Astrocyte (in vitro differentiated cells and primary cell): ENCODE results near the gene C16orf86. TPM values are rescaled to one million over a fixed set of nuclear protein-coding genes. Genes with fewer than 3 reads are reported as not detected.

Experiments used
- DNase-seq: peaks from one replicate; pipeline ENCODE4 v3.0.0-alpha.2; 2010; ENCODE audit warnings: low read depth
- FAIRE-seq: peaks from 2 replicates; lab custom pipeline; 2011; peaks lifted over from hg19 to GRCh38; lab: Jason Lieb, UNC
- H2AFZ ChIP-seq: 2 replicates; pipeline ENCODE4 v1.6.0; 2012; ENCODE audit warnings: low read depth, low read length, inconsistent platforms
- H3K27ac ChIP-seq: 2 replicates; pipeline ENCODE4 v1.5.1; 2011; ENCODE audit warnings: low read depth, low read length, inconsistent platforms
- H3K27me3 ChIP-seq: 2 replicates; pipeline ENCODE4 v1.6.0; 2011; ENCODE audit warnings: low read length, inconsistent platforms; ENCODE audit not compliant: insufficient read depth
- H3K36me3 ChIP-seq: 2 replicates; pipeline ENCODE4 v1.5.1; 2011; ENCODE audit warnings: low read length, inconsistent platforms; ENCODE audit not compliant: insufficient read depth
- H3K4me1 ChIP-seq: 2 replicates; pipeline ENCODE4 v1.5.1; 2011; ENCODE audit warnings: low read length, inconsistent platforms; ENCODE audit not compliant: insufficient read depth
- H3K4me2 ChIP-seq: 2 replicates; pipeline ENCODE4 v1.6.0; 2012; ENCODE audit warnings: low read length, inconsistent platforms
- H3K4me3 ChIP-seq: 2 replicates; pipeline ENCODE4 v1.5.1; 2011; ENCODE audit warnings: low read depth, mild to moderate bottlenecking, low read length, inconsistent platforms; ENCODE audit not compliant: insufficient read depth
- H3K79me2 ChIP-seq: 2 replicates; pipeline ENCODE4 v1.6.0; 2012; ENCODE audit warnings: mild to moderate bottlenecking, low read length, inconsistent platforms; ENCODE audit not compliant: insufficient read depth
- H3K9ac ChIP-seq: 2 replicates; pipeline ENCODE4 v1.6.0; 2012; ENCODE audit warnings: mild to moderate bottlenecking, low read length, inconsistent platforms
- H3K9me3 ChIP-seq: 2 replicates; pipeline ENCODE4 v1.5.1; 2012; ENCODE audit warnings: low read depth, mild to moderate bottlenecking, low read length, inconsistent platforms; ENCODE audit not compliant: insufficient read depth
- H4K20me1 ChIP-seq: 2 replicates; pipeline ENCODE4 v1.6.0; 2012; ENCODE audit warnings: low read length, inconsistent platforms; ENCODE audit not compliant: insufficient read depth
- H3K27ac Mint-ChIP-seq: one replicate; pipeline ENCODE4 v1.8.0; 2021; ENCODE audit warnings: mild to moderate bottlenecking, mixed read lengths; ENCODE audit not compliant: unreplicated experiment
- H3K27me3 Mint-ChIP-seq: one replicate; pipeline ENCODE4 v1.8.0; 2021; ENCODE audit warnings: low read depth, mixed read lengths; ENCODE audit not compliant: unreplicated experiment
- H3K36me3 Mint-ChIP-seq: one replicate; pipeline ENCODE4 v1.8.0; 2021; ENCODE audit warnings: low read depth, mixed read lengths; ENCODE audit not compliant: unreplicated experiment
- H3K4me1 Mint-ChIP-seq: one replicate; pipeline ENCODE4 v1.8.0; 2021; ENCODE audit warnings: low read depth, mixed read lengths; ENCODE audit not compliant: unreplicated experiment
- H3K4me3 Mint-ChIP-seq: one replicate; pipeline ENCODE4 v1.8.0; 2021; ENCODE audit warnings: mild to moderate bottlenecking, moderate library complexity, mixed read lengths; ENCODE audit not compliant: unreplicated experiment
- H3K9me3 Mint-ChIP-seq: one replicate; pipeline ENCODE4 v1.8.0; 2021; ENCODE audit warnings: mild to moderate bottlenecking, mixed read lengths; ENCODE audit not compliant: unreplicated experiment
- EZH2 ChIP-seq: IDR thresholded peaks from 2 replicates; pipeline ENCODE4 v1.6.1; 2012; ENCODE audit warnings: mild to moderate bottlenecking, low read length, inconsistent platforms; ENCODE audit not compliant: insufficient read depth
- total RNA-seq: library from RNA; stranded (reverse); gene quantifications from 2 replicates; pipeline ENCODE4 v1.2.1, GENCODE V29; 2021
- TF ChIP-seq, protein P1 (sequence below): IDR thresholded peaks from 2 replicates; pipeline ENCODE4 v1.5.1; 2011; ENCODE audit warnings: low read depth, mild to moderate bottlenecking, inconsistent platforms, low read length, moderate library complexity; ENCODE audit not compliant: insufficient read depth

Gene C16orf86
- total RNA-seq, 1 donor from 2014 or later: 0.32 TPM

DNA sequence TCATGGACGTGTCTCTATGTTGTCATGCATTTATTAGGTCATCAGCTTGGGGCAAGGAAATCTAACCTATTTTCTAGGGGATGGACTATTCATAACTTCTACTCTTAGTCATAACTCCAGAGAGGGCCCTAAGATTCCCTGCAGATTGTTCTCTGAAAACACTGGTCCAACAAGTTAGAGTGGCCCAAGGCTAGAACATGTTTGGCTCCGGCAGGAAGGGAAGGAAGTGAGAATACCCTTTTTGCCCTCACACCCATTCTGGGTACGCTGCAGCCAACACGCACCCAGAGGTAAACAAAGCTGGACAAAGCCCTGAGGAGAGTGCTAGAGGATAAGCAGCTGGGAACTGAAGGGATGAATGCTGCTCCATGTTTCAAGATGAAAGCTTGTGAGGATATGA, 9.9 kb downstream of the C16orf86 start:
- TF ChIP-seq, protein P1, sequence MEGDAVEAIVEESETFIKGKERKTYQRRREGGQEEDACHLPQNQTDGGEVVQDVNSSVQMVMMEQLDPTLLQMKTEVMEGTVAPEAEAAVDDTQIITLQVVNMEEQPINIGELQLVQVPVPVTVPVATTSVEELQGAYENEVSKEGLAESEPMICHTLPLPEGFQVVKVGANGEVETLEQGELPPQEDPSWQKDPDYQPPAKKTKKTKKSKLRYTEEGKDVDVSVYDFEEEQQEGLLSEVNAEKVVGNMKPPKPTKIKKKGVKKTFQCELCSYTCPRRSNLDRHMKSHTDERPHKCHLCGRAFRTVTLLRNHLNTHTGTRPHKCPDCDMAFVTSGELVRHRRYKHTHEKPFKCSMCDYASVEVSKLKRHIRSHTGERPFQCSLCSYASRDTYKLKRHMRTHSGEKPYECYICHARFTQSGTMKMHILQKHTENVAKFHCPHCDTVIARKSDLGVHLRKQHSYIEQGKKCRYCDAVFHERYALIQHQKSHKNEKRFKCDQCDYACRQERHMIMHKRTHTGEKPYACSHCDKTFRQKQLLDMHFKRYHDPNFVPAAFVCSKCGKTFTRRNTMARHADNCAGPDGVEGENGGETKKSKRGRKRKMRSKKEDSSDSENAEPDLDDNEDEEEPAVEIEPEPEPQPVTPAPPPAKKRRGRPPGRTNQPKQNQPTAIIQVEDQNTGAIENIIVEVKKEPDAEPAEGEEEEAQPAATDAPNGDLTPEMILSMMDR: no peak
- no peak for TF ChIP-seq EZH2
- H4K20me1 ChIP-seq: peaks cover 9% of the 10 kb centered on the region
- H3K9ac ChIP-seq: no peak overlapping the region
- no peaks in the 10 kb centered on the region for H3K79me2 ChIP-seq
- no peaks in the 10 kb centered on the region for H3K36me3 ChIP-seq
- Mint-ChIP-seq H3K4me3 (no peak overlapping the region), H3K27ac (no peak overlapping the region), H3K4me1 (no peaks in the 10 kb centered on the region), H3K9me3 (no peaks in the 10 kb centered on the region), H3K36me3 (peaks cover 16% of the 10 kb centered on the region), H3K27me3 (no peaks in the 10 kb centered on the region)
- no peaks in the 10 kb centered on the region for H3K27me3 ChIP-seq
- FAIRE-seq: no peak
- H3K9me3 ChIP-seq: no peaks in the 10 kb centered on the region
- no peak for DNase-seq
- no peak overlapping the region for H3K4me3 ChIP-seq
- H3K4me2 ChIP-seq: no peak overlapping the region
- no peak overlapping the region for H3K27ac ChIP-seq
- peaks cover 7% of the 10 kb centered on the region for H3K4me1 ChIP-seq
- H2AFZ ChIP-seq: no peak overlapping the region

DNA sequence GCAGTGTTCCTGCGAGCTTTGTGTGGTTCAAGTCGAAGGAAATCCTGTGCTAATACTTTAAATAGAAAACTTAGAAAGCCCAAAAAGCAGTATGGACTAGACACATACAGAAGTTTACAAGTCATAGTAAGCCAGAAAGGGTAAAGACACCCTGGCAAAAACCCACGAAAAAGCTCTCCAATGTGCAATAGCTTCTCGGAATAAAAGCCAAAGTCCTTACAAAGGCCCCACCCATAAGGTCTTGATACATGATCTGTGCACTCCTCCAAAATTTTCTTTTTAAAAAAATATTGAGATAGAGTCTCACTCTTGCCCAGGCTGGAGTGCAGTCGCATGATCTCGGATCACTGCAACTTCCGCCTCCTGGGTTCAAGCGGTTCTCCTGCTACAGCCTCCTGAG, 10.3 kb downstream of the C16orf86 start:
- Mint-ChIP-seq H3K27ac (no peak overlapping the region), H3K4me3 (no peak overlapping the region), H3K9me3 (no peaks in the 10 kb centered on the region), H3K36me3 (peaks cover 17% of the 10 kb centered on the region), H3K27me3 (no peaks in the 10 kb centered on the region), H3K4me1 (no peaks in the 10 kb centered on the region)
- Histone ChIP-seq H2AFZ (no peak overlapping the region), H3K27me3 (no peaks in the 10 kb centered on the region), H3K36me3 (no peaks in the 10 kb centered on the region), H3K9ac (no peak overlapping the region), H3K4me2 (no peak overlapping the region), H3K27ac (no peak overlapping the region), H3K79me2 (no peaks in the 10 kb centered on the region), H4K20me1 (peaks cover 12% of the 10 kb centered on the region), H3K9me3 (no peaks in the 10 kb centered on the region), H3K4me3 (no peak overlapping the region), H3K4me1 (peaks cover 7% of the 10 kb centered on the region)
- DNase-seq (no peak), FAIRE-seq (no peak)
- TF ChIP-seq EZH2: no peak
- TF ChIP-seq, protein P1: no peak

DNA sequence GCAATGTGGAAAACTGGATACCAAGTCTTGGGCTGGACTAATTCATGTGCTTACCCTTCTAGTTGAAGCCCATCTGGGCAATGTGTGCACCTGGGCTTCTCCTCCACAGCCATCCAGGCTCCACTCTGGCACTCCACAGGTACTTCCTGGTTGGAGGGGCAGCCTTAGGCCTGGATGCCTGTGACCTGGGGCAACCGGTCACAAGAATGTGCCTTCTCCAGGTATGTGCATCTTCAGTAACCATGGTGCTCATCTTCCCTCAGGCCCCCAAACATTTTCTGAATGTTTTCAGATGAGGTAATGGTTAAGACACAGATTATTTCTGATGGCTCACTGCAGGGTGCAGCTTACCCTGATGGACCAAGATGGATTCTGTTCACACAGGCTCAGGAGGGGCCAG, 11.1 kb downstream of the C16orf86 start:
- Histone ChIP-seq H3K79me2 (no peaks in the 10 kb centered on the region), H3K27ac (no peak overlapping the region), H2AFZ (no peak overlapping the region), H3K27me3 (no peaks in the 10 kb centered on the region), H3K9me3 (no peaks in the 10 kb centered on the region), H3K9ac (no peak overlapping the region), H3K36me3 (no peaks in the 10 kb centered on the region), H4K20me1 (peaks cover 8% of the 10 kb centered on the region), H3K4me2 (no peak overlapping the region), H3K4me3 (no peak overlapping the region), H3K4me1 (peaks cover 7% of the 10 kb centered on the region)
- H3K27me3 Mint-ChIP-seq: no peaks in the 10 kb centered on the region
- peaks cover 17% of the 10 kb centered on the region for H3K36me3 Mint-ChIP-seq
- H3K4me1 Mint-ChIP-seq: no peaks in the 10 kb centered on the region
- no peak for FAIRE-seq
- H3K27ac Mint-ChIP-seq: no peak overlapping the region
- no peaks in the 10 kb centered on the region for H3K9me3 Mint-ChIP-seq
- TF ChIP-seq, protein P1: no peak
- no peak for TF ChIP-seq EZH2
- H3K4me3 Mint-ChIP-seq: no peak overlapping the region
- no peak for DNase-seq
